Left forelimb (tissue), 1 donor: ENCODE measurements around the gene CARM1.
"Not testable (repeated sequence)": the region's sequence is repeated elsewhere in the genome, so short reads cannot be mapped to it uniquely, and the experiment has no call there.

ENCODE experiments used
- DNase-seq: peaks from one replicate; pipeline ENCODE4 v3.0.0-alpha.2; 2018; ENCODE audit warnings: low spot score

The CARM1 gene

GRCh38 chr19:10870955-10871603, at the start of gene CARM1:
Gene CARM1 (plus strand): TSS chr19:10871553. CDS start chr19:10871703, 150 bp downstream.
- peak; percentile 100 for DNase-seq

GRCh38 chr19:10823690-10824089, 47.7 kb upstream of the CARM1 start:
- DNase-seq = no peak

GRCh38 chr19:10826231-10826630, 45.1 kb upstream of the CARM1 start:
- no peak for DNase-seq

- DNase-seq = no peak
Observed at GRCh38 chr19:10826846-10827245, 44.5 kb upstream of the CARM1 start.

- DNase-seq = no peak
Observed at GRCh38 chr19:10828981-10829821, 42.2 kb upstream of the CARM1 start.

GRCh38 chr19:10829967-10830366, 41.4 kb upstream of the CARM1 start:
- no peak for DNase-seq

GRCh38 chr19:10830370-10830769, 41.0 kb upstream of the CARM1 start:
- no peak for DNase-seq

- DNase-seq = no peak
Observed at GRCh38 chr19:10830931-10831779, 40.2 kb upstream of the CARM1 start.

- DNase-seq = no peak
Observed at GRCh38 chr19:10831987-10832938, 39.1 kb upstream of the CARM1 start.

- no peak for DNase-seq
Observed at GRCh38 chr19:10832939-10833296, 38.4 kb upstream of the CARM1 start.

- DNase-seq = no peak
Observed at GRCh38 chr19:10835089-10835753, 36.1 kb upstream of the CARM1 start.

- peak; percentile 98 for DNase-seq
Observed at GRCh38 chr19:10835754-10836478, 35.4 kb upstream of the CARM1 start, which contains the start of gene TMED1. Gene TMED1 (minus strand): TSS chr19:10836212. CDS start chr19:10836191, 21 bp downstream.

GRCh38 chr19:10836479-10837330, 34.6 kb upstream of the CARM1 start:
- DNase-seq = peak; percentile 91

- not testable (repeated sequence) for DNase-seq
Observed at GRCh38 chr19:10837649-10838048, 33.7 kb upstream of the CARM1 start.

- no peak for DNase-seq
Observed at GRCh38 chr19:10838377-10838776, 33.0 kb upstream of the CARM1 start.

GRCh38 chr19:10839114-10840050, 32.0 kb upstream of the CARM1 start:
- no peak for DNase-seq

- DNase-seq = no peak
Observed at GRCh38 chr19:10842788-10843187, 28.6 kb upstream of the CARM1 start.
